Caco-2 (cell line): ENCODE data around the gene BIRC5. TPM values are rescaled to one million over a fixed set of nuclear protein-coding genes. Genes with fewer than 3 reads are reported as not detected.

Experiments used
- Bru-seq: library from RNA; stranded (reverse); fragments of 400-500 nt; gene quantifications from one replicate; lab custom pipeline; 2021; lab: Mats Ljungman, UMichigan
- BruChase-seq, 2 experiments: library from RNA; stranded (reverse); fragments of 400-500 nt; gene quantifications; one replicate each; lab custom pipeline; 2021; lab: Mats Ljungman, UMichigan
- BruUV-seq: library from RNA; stranded (reverse); fragments of 400-500 nt; replicated peaks from 2 replicates; lab custom pipeline; 2021; lab: Mats Ljungman, UMichigan
- CTCF ChIA-PET: fragments of 300-600 bp; sonication (Branson Sonifier 250); formaldehyde crosslinking; loops from one replicate; lab custom pipeline; 2022; ENCODE audit warnings: antibody characterized with exemption; lab: Charles Lee
- POLR2A ChIA-PET: fragments of 300-600 bp; sonication (Branson Sonifier 250); formaldehyde crosslinking; loops from one replicate; lab custom pipeline; 2022; ENCODE audit warnings: antibody characterized with exemption; lab: Charles Lee
- DNase-seq, 2 experiments: peaks; one replicate each; pipeline versions ENCODE4 v3.0.0 to v3.0.0-alpha.2; 2020 to 2022
- H3K27me3 ChIP-seq: replicated peaks from 2 replicates; pipeline ENCODE4 v1.6.0; 2011; ENCODE audit warnings: low read length; ENCODE audit not compliant: control insufficient read depth, insufficient read depth
- H3K36me3 ChIP-seq: 2 replicates; pipeline ENCODE4 v1.5.1; 2011; ENCODE audit warnings: low read length; ENCODE audit not compliant: control insufficient read depth, insufficient read depth
- H3K4me1 ChIP-seq: fragments of 250-450 bp; sonication (Bioruptor Pico); 2 replicates; pipeline ENCODE4 v1.5.1; 2020; ENCODE audit warnings: mild to moderate bottlenecking
- H3K4me3 ChIP-seq: 2 replicates; pipeline ENCODE4 v1.5.1; 2011; ENCODE audit warnings: low read depth, mild to moderate bottlenecking, control low read depth, low read length
- H3K9me3 ChIP-seq: fragments of 250-450 bp; sonication (Bioruptor Pico); 2 replicates; pipeline ENCODE4 v1.5.1; 2020; ENCODE audit warnings: mild to moderate bottlenecking, moderate library complexity
- H3K27ac Mint-ChIP-seq: one replicate; pipeline ENCODE4 v1.8.0; 2022; ENCODE audit warnings: mixed read lengths; ENCODE audit not compliant: unreplicated experiment
- H3K27me3 Mint-ChIP-seq: one replicate; pipeline ENCODE4 v1.8.0; 2022; ENCODE audit warnings: mixed read lengths; ENCODE audit not compliant: insufficient read depth, unreplicated experiment
- H3K36me3 Mint-ChIP-seq: one replicate; pipeline ENCODE4 v1.8.0; 2022; ENCODE audit warnings: mild to moderate bottlenecking, mixed read lengths; ENCODE audit not compliant: insufficient read depth, unreplicated experiment
- H3K4me1 Mint-ChIP-seq: one replicate; pipeline ENCODE4 v1.8.0; 2022; ENCODE audit warnings: low read depth, mixed read lengths; ENCODE audit not compliant: unreplicated experiment
- H3K4me3 Mint-ChIP-seq: one replicate; pipeline ENCODE4 v1.8.0; 2022; ENCODE audit warnings: mild to moderate bottlenecking, moderate library complexity, mixed read lengths; ENCODE audit not compliant: unreplicated experiment
- H3K9me3 Mint-ChIP-seq: one replicate; pipeline ENCODE4 v1.8.0; 2022; ENCODE audit warnings: mixed read lengths; ENCODE audit not compliant: unreplicated experiment
- intact Hi-C: fragments of 100-400 bp; cut with micrococcal nuclease; formaldehyde crosslinking; loops from one replicate; pipeline ENCODE4 v1.10.0; 2022; ENCODE audit not compliant: unreplicated experiment
- long read RNA-seq: library from polyadenylated mRNA; stranded (forward); transcript quantifications from one replicate; pipeline ENCODE4 v2.0.0, GENCODE V29; 2022
- total RNA-seq: library from RNA; stranded (reverse); gene quantifications from 2 replicates; pipeline ENCODE4 v1.2.3, GENCODE V29; 2022
- TF ChIP-seq, protein P1 (sequence below), 2 experiments: fragments of 200-600 bp in 1 of 2; IDR thresholded peaks; 1 replicate in 1 of 2; 2 replicates in 1 of 2; pipeline versions ENCODE4 v1.5.1 to v1.8.0; 2011 to 2022; ENCODE audit warnings: antibody characterized with exemption in 1 of 2, control low read depth in 1 of 2, inconsistent platforms in 1 of 2, low read depth in 1 of 2, low read length in 1 of 2, mild to moderate bottlenecking in 1 of 2, moderate library complexity in 1 of 2; ENCODE audit not compliant: insufficient read depth in 1 of 2, severe bottlenecking in 1 of 2, unreplicated experiment in 1 of 2

The BIRC5 gene
- total RNA-seq (82.0 and 88.8 TPM in 2 replicates), Bru-seq, nascent RNA (percentile 84 among the genes with signal in this experiment), BruChase-seq, experiment 1, labeled RNA remaining after a 2-hour chase (percentile 95 among the genes with signal in this experiment), BruChase-seq, experiment 2, labeled RNA remaining after a 6-hour chase (percentile 98 among the genes with signal in this experiment)
- long read RNA-seq, transcript BIRC5-201 (5 exons, 2,711 nt): minor isoform, 32 of 373 reads
- long read RNA-seq, transcript BIRC5-202 (4 exons, 2,630 nt): major isoform, 286 of 373 reads
- long read RNA-seq, transcript BIRC5-203 (3 exons, 2,446 nt): minor isoform, 34 of 373 reads
- long read RNA-seq, partial matches to known transcripts: 8 of 373 reads
- long read RNA-seq, other reads (novel, unspliced or antisense): 10 of 373 reads

DNA sequence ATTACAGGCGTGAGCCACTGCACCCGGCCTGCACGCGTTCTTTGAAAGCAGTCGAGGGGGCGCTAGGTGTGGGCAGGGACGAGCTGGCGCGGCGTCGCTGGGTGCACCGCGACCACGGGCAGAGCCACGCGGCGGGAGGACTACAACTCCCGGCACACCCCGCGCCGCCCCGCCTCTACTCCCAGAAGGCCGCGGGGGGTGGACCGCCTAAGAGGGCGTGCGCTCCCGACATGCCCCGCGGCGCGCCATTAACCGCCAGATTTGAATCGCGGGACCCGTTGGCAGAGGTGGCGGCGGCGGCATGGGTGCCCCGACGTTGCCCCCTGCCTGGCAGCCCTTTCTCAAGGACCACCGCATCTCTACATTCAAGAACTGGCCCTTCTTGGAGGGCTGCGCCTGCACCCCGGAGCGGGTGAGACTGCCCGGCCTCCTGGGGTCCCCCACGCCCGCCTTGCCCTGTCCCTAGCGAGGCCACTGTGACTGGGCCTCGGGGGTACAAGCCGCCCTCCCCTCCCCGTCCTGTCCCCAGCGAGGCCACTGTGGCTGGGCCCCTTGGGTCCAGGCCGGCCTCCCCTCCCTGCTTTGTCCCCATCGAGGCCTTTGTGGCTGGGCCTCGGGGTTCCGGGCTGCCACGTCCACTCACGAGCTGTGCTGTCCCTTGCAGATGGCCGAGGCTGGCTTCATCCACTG is at the start of gene BIRC5:
TSS of gene BIRC5 (plus strand) at position 238 of the 690 bp plus-strand sequence. CDS start at position 302, 64 bp downstream.
- Histone ChIP-seq H3K4me1 (no peaks in the 10 kb centered on the region), H3K27me3 (no peaks in the 10 kb centered on the region), H3K9me3 (no peaks in the 10 kb centered on the region), H3K4me3 (peak within 1 kb of the TSS; percentile 69), H3K36me3 (peaks cover 3% of the 10 kb centered on the region)
- intact Hi-C loops: no loop called here
- H3K9me3 Mint-ChIP-seq: no peaks in the 10 kb centered on the region
- ChIA-PET CTCF (interaction anchor here (0.6 to 1.8 kb wide), 2 partner anchors 27 to 128 kb away, joined by 3 to 14 read pairs; partner anchors contain the start of genes AFMID and TK1), POLR2A (interaction anchor here (1.4 kb wide), 1 partner anchor 27 kb away, joined by 5 read pairs; the partner anchor contains the start of genes AFMID and TK1)
- no peaks in the 10 kb centered on the region for H3K4me1 Mint-ChIP-seq
- H3K27ac Mint-ChIP-seq: peak within 1 kb of the TSS; percentile 95
- peak within 1 kb of the TSS; percentile 94 for H3K4me3 Mint-ChIP-seq
- TSS peak; percentile 64 for BruUV-seq
- no peaks in the 10 kb centered on the region for H3K27me3 Mint-ChIP-seq
- peaks cover 44% of the 10 kb centered on the region for H3K36me3 Mint-ChIP-seq
- peak; percentile 89 to 95 for DNase-seq
- TF ChIP-seq, protein P1, sequence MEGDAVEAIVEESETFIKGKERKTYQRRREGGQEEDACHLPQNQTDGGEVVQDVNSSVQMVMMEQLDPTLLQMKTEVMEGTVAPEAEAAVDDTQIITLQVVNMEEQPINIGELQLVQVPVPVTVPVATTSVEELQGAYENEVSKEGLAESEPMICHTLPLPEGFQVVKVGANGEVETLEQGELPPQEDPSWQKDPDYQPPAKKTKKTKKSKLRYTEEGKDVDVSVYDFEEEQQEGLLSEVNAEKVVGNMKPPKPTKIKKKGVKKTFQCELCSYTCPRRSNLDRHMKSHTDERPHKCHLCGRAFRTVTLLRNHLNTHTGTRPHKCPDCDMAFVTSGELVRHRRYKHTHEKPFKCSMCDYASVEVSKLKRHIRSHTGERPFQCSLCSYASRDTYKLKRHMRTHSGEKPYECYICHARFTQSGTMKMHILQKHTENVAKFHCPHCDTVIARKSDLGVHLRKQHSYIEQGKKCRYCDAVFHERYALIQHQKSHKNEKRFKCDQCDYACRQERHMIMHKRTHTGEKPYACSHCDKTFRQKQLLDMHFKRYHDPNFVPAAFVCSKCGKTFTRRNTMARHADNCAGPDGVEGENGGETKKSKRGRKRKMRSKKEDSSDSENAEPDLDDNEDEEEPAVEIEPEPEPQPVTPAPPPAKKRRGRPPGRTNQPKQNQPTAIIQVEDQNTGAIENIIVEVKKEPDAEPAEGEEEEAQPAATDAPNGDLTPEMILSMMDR (IDR thresholded peaks at IDR 0.05; ENCODE audit: insufficient read depth in 1 of 2, low read depth in 1 of 2, low read length in 1 of 2, severe bottlenecking in 1 of 2, unreplicated experiment in 1 of 2): no peak

- no peaks in the 10 kb centered on the region for H3K36me3 ChIP-seq
- H3K4me3 Mint-ChIP-seq: no peak overlapping the region
- no peaks in the 10 kb centered on the region for H3K27me3 Mint-ChIP-seq
- H3K4me1 Mint-ChIP-seq: no peaks in the 10 kb centered on the region
- H3K27ac Mint-ChIP-seq: no peak overlapping the region
- DNase-seq: no peak
- no TSS peak for BruUV-seq
- ChIA-PET CTCF (no interaction called here), POLR2A (no interaction called here)
- H3K27me3 ChIP-seq: no peaks in the 10 kb centered on the region
- H3K36me3 Mint-ChIP-seq: peaks cover 20% of the 10 kb centered on the region
- H3K9me3 Mint-ChIP-seq: no peaks in the 10 kb centered on the region
- TF ChIP-seq, protein P1 (IDR thresholded peaks at IDR 0.05; ENCODE audit: insufficient read depth in 1 of 2, low read depth in 1 of 2, low read length in 1 of 2, severe bottlenecking in 1 of 2, unreplicated experiment in 1 of 2): no peak
- intact Hi-C loops: loop anchor here (5.0 kb wide), 1 partner anchor 38 kb away; the partner anchor contains the start of gene TMC6
- peaks cover 8% of the 10 kb centered on the region for H3K4me1 ChIP-seq
- H3K9me3 ChIP-seq: no peaks in the 10 kb centered on the region
- no peak overlapping the region for H3K4me3 ChIP-seq
Measured at GRCh38 chr17:78164748-78165607, 49.1 kb upstream of the BIRC5 start.
